NCI-H446 (cell line): Measurements from ENCODE around the gene MKX.
A peak's percentile ranks its signal among the peaks of the same experiment; 100 is the strongest.

ENCODE experiments used
- DNase-seq, 2 experiments: peaks; one replicate each; lab custom pipeline; 2025; lab: John Stamatoyannopoulos, UW

Gene MKX

DNA sequence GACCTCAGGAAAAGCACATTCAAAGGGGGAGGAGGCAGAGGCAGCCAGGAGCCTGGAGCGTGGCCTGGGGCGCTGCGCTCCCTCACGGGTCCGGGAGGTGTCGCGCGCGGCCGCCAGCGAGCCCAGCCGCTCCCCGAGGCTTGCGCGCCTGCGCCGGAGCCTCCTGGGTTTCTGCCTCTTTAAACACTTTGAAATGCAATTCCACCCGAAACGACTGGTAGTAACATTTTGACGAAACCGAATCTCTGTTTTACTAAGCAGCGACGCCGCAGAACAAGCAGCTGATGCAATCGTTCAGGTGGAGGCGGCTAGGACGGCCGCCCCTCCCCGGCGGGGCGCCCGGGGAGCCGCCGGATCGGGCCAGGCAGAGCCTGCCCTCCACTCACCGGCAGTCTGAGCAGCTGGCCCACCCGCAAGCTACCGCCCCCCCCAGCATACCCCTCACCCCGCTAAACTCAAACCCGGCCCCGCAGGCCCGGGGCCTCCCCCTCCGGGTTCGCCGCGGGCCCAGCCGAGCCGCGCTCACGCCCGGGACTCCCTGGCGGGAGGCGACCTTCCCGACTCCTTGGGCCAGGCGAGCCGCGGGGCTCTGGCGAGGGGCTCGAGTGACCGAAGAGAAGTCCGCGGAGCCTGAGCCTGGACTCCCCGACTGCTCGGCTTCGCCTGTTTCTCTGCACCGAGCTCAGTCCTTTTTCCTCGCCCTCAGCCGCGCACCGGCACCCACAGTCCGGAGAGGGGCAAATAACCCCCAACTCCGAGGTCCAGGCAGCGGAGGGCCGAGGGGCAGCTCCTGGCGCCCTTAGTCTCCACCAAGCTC lies 3.2 kb downstream of the MKX start:
- DNase-seq = peak in 1 of 2 experiments; percentile 42

DNA sequence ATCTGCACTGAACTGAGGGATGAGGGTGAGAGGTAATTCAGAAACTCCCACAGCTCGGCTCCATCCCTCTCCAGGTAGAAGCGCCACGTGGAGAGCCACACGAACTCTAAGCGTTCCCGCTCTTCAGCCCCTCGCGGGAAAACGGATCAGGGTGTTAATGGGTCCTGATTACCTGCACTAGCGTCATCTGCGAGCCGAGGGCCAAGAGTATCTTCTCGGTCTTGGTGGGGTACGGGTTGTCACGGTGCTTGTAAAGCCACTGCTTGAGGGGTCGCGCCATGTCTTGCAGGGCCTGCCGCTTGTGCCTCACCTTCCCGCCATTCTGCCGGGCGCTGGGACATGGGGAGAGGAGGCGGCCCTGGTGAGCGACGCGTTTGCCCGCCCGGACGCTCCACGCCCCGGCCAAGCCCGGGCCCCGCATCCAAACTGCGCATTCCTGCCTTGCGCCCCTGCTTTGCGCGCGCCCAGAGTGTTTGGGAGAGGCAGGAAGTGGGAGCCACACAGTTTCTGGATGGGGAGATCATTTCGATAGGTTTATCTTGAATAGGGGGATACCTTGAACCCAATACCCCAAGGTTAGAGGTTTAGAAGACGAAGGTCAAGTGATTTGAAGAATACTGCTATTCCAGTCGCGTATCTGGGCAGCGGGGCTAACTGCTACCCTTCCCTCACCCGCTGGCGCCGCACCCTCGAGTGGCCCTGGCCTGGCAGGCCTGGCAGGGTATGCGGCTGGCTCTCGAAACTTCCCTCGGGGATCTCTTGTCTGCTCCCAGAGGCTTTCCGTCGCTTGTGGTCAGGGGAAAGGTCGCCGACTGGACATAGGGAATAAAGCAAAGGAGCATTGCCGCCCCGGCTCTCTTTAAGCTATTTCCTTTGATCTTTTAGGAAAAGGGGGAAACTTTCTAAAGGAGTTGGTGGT lies 4.2 kb downstream of the MKX start:
- no peak for DNase-seq

DNA sequence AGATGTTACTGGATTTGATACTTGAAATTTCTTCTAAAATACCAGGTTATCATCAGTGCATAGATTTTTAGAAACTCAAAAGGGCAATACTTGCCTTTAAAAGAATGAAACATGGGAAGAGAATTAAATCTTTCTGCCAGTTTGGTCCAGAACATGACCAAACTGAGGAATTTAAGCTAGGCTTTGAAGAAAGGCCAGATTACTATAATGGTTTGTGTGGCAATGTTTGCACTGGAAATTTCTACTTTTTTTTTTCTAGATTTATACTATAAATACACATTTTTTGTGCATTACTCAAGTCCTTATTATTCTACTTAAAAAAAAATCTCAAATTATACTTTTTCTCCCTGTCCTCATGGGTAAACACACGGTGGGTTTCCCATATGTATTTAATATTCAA lies 9.2 kb downstream of the MKX start:
- DNase-seq = no peak

DNA sequence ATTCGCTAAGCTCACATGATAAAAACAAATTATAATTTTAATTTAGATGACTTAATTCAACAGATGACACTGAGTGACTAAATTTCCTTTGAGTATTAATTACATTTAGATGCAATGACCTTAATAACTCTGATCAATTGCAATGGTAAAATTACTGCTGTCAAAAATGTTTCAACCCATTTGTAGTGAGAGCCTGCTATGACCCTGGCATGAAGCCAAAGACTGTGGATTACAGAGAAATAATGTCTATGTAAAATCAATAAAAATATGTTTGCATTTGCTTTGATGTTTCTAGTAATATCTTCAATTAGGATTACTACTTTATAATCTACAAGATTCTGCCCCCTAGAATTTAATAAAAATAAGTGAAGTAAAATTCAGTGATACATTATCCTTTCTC lies 15.6 kb downstream of the MKX start:
- no peak for DNase-seq

DNA sequence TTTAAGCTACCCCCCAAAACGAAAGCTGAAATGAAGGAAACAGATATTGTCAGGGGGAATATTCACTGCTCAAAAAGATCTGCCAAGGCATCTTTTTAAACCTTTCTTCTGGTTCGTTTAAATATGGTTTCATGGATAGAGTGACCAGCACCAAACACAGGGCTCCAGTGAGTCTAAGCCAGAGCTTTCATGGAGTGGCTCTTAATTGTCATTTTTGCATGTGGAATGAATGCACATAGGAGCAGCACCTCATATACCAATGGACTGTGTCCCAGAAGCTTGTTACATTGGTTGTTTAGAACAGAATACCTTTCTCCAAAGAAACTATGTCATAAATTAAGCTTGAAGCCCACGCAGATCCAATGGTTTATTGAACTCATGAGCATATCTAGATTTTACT lies 17.3 kb downstream of the MKX start:
- no peak for DNase-seq

DNA sequence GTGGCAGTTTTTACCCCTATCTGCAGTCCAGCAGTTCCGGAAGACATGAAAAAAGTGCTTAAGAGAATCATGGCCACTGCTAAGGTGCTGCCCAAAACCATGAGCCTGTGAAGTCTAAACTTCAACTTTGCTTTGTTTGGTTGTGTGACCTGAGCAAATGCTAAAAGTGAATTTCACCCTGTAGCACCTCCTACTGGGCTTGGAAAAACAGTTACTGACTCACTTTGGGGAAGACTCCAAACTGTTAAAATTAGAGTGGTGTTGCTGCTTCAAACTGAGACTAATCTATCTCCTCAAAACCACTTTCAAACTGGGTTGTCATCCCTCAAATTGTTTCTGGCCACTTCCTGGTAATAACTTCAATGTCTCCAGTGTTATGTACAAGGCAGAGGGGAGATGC lies 21.3 kb downstream of the MKX start:
- DNase-seq = no peak

DNA sequence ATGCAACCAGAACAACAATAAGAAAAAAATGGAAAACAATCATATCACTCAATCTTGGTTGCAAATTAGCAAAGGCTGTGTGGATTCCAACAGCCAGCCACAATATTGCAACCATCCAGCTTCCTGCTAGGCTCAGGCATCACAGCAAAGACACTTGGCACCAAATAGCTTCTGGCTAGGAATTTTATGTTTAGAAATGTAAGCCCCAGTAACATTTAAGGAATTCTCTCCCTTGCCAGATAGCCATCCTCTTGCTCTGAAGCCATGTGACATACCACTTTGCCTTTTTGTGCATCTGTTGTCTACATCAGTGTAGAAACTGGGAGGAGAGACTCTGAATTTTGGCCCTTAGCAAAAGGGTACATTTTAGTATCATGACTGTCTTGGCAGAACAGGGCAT lies 22.2 kb downstream of the MKX start:
- DNase-seq = no peak

DNA sequence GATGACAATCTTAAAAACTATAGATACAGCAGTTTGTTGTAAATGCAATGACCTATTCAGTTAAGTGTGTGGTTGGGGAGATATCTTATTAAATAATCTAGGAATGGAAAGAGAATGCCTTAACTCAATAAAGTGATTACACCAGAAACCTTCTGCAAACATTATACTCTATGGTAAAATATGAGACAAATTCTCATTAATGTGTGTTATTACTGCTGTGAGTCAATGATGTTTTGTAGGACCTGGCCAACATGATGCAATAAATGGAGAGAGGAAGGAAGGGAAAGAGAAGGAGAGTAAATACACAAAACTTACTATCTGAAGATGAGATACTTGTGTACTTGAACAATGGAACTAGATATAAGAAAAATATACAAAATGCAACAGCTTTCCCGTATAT lies 25.1 kb downstream of the MKX start:
- DNase-seq = no peak

DNA sequence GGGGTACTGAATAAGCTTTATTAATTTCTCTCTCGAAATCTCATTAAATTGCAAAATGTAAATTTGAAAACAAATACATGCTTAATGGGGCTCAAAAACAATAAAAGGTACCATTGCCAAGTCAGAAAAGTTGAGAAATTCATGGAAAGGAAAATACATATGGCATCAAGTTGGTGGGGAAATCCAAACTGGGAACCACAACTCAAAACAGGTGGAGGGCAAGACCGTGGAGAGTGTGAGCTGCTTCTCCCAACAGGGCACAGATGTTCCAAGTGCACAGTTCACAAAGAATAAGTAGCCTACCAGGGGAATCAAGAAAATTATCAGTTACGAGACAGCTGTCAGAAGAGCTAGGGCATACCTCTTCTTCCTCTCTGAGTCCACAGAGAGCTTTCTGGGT lies 26.6 kb downstream of the MKX start:
- no peak for DNase-seq

DNA sequence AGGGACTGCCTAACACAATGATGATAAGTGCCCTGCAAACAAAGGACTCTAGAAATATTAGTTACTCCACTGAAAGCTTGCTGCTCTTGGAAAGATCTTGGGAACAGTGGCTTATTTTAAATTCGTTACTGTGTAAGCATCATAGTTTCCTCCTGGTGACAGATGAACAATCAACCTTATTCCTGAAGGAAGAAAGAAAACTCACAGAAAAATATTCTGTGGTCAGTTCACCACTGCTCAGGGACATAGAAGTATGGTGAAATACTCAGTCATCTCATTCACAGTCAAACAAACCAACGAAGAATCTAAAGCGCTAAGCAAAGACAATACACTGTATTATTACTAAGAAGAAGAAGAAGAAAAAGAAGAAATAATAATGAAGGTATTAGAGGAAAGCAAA lies 27.8 kb downstream of the MKX start:
- no peak for DNase-seq

DNA sequence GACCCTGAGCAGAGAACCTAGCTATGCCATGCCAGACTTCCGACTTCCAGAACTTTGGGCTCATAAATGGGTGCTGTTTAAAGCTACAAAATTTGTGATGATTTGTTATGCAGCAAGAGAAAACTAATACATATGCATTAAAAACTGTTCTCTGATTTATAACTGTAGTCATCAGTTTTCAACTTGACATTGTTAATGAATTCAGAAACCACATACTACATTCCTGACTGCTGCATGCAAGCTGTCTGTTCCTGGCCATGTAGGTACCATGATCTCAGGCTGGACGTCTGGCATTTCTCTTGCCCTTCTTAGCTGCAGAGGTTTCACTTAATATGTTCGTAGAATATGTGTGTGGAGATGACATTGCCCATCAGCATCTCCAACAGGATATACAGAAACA lies 28.4 kb downstream of the MKX start:
- DNase-seq = no peak

DNA sequence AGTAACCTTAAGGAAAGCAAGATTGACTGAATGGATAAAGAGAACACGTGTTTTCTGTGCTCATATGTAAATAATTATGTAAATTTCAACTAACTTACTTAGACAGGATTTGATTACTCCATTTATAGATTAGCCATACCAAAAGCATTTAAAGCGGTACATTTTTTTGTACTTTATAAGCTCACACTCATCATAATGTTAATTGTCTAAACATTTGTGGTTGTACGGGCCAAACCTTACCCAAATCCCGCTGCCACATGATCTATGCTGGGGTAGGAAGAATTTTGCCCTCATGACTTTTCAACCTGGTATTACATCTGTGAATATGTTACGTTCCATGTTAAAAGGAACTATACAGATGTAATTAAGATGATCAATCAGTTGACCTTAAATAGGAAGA lies 29.1 kb downstream of the MKX start:
- DNase-seq = no peak

DNA sequence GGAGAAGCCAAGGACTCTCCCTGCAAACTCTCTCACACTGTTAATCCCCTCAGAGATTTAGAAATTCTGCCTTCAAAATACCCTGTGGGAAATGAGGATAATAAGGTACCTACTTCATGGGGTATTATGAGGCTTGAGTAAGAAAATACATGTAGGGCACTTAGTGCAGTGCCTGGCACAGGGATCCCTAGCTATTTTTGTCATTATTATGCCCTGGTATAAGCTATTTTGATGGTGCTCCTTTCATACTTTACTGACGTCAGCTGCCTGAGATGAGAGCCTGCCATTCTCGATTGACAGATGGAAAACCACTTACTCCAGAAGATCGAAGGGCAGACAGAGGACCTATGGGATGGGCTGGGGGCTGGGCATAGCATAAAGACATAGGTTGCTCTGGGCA lies 30.1 kb downstream of the MKX start:
- no peak for DNase-seq

DNA sequence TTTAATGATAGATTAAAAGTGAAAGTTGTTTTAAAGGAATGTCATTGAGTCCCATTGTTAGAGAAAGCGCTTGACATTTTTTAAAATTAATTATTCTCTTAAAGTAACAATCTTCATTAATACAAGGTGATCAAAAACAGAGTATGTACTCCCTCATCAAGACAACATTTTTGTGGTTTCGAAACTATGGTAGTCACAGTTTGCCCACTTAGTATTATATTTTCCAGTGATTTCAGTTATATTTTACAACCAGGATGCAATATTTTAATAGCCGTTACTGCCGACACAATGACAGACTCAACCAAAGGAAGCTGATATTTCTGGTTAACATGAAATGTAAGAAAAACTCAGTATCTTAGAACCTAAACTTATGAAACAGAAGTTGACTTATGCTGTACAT lies 31.3 kb downstream of the MKX start:
- DNase-seq = no peak

DNA sequence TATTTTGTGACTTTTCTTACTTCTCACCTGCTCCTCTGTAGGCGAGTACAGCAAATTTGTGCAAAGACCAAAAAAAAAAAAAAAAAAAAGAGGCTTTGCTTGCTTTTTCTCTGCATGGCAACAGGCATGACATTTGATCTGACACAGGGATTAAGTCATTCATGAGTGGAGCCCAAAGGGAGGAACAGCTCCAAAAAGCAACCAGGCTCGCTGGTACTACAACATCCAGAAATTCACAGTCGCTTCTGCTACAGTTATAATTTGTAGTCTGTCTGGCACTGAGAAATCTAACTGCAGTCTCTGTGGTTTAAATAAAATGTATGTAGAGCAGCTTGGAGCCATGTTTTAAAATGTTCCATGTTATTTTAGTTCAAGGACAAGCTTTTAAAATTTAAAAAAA lies 31.7 kb downstream of the MKX start:
- DNase-seq = no peak

DNA sequence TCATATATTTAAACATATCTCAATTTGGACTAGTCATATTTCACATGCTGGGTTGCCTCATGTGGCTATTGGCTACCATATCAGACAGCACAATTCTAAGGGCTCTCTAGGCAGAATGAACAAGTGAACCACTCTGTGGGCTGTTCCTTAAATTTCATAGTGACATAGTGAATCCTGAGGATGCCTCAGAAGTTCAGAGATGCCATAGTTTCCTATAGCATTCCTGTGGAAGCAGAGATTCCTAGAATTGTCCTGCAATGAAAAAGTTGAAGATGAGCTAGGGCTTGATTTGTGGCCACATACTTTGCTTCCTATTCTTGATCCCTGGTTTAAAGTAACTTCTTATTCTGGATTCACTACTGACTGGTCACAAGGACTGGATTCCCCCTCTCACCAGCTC lies 35.6 kb downstream of the MKX start:
- no peak for DNase-seq

DNA sequence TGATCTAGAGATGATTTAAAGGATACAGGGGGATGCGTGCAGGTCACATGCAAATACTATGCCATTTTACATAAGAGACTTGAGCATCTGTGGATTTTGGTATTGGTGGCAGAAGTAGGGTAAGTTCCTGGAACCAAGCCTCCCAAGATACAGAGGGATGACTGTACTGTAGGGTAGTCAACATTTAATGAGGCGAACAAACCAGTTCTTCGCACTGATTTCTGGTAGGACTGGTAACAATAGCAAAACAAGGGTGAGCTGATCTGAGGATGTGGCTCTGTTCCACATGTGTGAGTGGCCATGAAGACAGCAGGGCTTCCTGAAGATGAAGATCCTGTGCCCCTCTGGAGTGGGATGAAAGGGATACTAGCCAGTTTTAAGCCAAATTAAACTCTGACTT lies 36.3 kb downstream of the MKX start:
- DNase-seq = no peak

DNA sequence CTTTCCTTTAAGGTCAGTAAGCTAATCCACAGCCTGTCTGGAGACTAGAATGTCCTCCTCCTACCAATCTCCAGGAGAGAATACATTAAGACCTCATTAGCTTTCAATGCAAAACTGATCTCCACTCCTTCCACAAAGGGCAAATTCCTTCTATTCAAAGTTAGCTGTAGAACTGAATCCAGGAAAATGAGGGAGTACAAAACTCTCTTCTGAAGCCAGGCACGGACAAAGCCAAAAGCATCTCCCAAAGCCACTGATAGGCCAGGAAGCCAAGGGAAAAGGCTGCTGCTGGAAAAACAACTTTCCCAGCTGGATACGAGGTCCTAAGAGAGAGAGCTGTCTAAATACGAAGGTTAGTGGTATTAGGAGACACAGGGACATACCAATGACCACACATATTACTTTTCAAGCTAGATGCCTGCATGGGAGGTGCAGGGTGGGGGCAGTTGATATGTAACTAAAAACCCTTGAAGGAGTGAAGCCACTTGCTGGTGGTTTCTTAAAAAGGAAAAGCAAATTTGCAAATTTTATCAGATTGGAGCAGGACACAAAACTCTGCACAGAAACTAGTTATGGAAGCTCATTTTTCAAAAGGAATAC lies 43.6 kb downstream of the MKX start:
- DNase-seq = no peak

DNA sequence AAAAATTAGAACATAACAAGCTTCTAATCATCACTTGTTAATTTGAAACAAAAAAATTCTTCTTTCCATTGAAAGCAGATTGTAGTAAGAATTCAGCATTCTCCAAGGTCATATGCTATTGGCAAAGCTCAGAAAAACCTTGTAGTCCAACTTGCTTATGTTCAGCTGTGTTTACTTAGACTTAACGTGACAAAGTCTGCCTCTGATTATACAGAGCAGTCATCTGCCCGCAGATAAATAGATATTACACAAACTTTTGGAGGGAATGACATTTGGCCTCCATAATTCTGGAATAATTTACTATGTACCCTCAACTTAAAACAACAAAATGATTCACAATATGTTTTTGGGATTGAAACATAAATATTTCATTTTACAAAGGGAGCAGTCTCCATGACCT lies 45.8 kb downstream of the MKX start:
- no peak for DNase-seq

DNA sequence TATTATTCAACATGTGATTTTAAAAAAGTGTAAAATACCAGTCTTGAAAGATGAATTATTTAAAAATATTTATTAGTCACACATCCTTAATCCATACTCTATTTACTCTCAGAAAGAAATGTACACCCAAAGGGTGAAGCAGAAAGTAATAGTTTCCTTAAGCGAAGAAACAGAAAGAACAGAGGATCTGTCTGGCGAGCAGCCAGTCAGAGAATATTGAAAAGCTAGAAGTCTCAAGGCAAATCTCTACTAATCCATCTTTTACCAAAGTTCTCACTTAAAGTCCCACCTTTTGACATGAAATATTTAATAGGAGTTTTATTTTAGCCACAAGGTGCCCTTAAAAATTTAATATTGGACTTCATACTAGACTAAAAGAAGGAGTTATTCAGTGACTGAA lies 46.7 kb downstream of the MKX start:
- no peak for DNase-seq

DNA sequence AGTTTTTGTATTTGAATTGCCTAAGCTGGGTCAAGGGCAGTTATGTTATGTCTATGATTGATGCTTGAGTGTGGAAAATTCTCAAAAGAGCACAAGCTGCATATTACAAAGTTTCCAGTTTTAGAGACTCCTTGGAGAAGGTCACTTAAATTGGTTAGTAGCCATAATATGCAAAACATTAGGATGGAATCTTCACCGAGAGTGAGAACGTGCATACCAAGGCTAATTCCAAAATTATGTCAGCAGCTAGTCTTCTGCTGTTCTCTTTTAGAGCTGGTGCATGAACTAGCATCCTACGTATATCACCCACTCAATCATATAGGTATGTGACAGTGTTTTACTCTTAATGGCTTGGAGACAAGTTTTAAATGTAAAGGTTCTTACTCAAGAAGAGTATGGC lies 49.2 kb downstream of the MKX start:
- DNase-seq = no peak

DNA sequence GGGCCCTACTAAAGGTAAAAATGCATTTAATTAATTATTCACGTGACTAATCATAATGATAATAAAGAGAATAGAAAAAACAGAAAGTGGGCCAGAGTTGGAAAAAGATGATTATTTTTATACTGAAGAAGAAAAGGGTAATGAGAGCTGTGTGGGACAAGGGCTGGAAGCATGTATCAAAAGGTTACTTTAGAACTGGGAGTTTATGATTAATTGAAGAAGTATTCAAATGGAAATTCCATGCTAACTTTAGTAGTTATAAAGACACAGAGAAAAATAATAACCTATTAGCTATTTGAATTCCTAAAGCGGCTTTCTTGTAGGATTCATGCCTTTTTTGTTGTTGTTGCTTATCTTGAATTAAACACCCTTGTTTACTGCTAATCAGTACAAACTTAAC lies 49.9 kb downstream of the MKX start:
- no peak for DNase-seq

DNA sequence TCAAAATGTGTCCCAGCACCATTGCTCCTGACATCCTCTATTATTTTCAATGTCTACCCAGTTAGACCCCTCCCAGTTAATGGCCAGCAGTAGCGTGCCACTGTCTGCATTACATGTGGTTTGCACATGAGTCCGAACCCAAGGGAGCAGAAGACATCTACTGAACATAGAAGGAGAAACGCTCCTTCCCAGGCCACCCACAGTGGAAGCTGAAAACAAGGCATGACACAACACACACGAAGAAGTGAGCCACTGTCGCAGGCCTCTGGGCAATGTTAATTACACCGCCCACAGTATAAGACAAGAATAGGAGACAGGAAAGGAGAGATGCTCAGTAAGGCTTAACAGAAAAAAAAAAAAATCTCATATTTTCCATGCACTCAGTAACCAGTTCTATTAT lies 50.5 kb downstream of the MKX start:
- DNase-seq = no peak
